ENCODE results near the gene KITLG. TPM values are rescaled to one million over a fixed set of nuclear protein-coding genes. Genes with fewer than 3 reads are reported as not detected.

KITLG gene
- polyA plus RNA-seq, 2 of the 4 experiments (the other 2 are of a cell fraction) = 8.0 to 10.1 TPM

- TF ChIP-seq BCL3 (IDR thresholded peaks at IDR 0.05) = no peak
- no peak for TF ChIP-seq ZC3H11A (IDR thresholded peaks at IDR 0.05)
- no peak for TF ChIP-seq FOXS1 (CRISPR knock-in tag; IDR thresholded peaks at IDR 0.05)
These were observed 6.7 kb downstream of the KITLG start (continued) for GRCh38 chr12:88573583-88573982.

- H3K4me2 ChIP-seq = peak overlapping the region; percentile 9; the same call in 1 of the 3 replicates
- CTCF ChIA-PET = interaction anchor here (1.6 kb wide), 1 partner anchor 7 kb away, joined by 4 read pairs; the partner anchor contains the start of gene KITLG
- peak overlapping the region in 1 of 2 experiments; percentile 6; a peak in 2 of 6 replicates for H3K27ac ChIP-seq
- FAIRE-seq (no peak), ATAC-seq (peak in 1 of 2 experiments; percentile 33; a peak in 3 of 6 replicates), DNase-seq (ENCODE audit: low read depth in 1 of 2, low spot score in 1 of 2) (no peak)
- H3K9me3 ChIP-seq = no peaks in the 10 kb centered on the region
- POLR2A ChIA-PET = no interaction called here
- 47% methylated on average over 4 of the region's 4 CpGs for WGBS (ENCODE audit: missing lambda C conversion rate)
- TF ChIP-seq MAFK (IDR thresholded peaks at IDR 0.05; ENCODE audit: partially characterized antibody) (no peak), HES2 (IDR thresholded peaks at IDR 0.05) (no peak), CEBPB (IDR thresholded peaks at IDR 0.05) (peak in 1 of 2 experiments; percentile 41; a peak in 1 of 4 replicates)
- peaks cover 65% of the 10 kb centered on the region for H3K4me1 ChIP-seq
- H3K4me3 ChIP-seq = no peak overlapping the region
These were observed 7.3 kb downstream of the KITLG start for GRCh38 chr12:88572781-88573549.

- no peak for FAIRE-seq
- 90% methylated on average over 1 of the region's 1 CpG for WGBS (ENCODE audit: missing lambda C conversion rate)
- TF ChIP-seq RFX5 (IDR thresholded peaks at IDR 0.05) = no peak
- no peak for TF ChIP-seq HES2 (IDR thresholded peaks at IDR 0.05)
- no peak for TF ChIP-seq SREBF2 (IDR thresholded peaks at IDR 0.05)
- no peak for TF ChIP-seq MAX (IDR thresholded peaks at IDR 0.05)
- no peak for TF ChIP-seq EP300 (IDR thresholded peaks at IDR 0.05)
- TF ChIP-seq POLR2A (IDR thresholded peaks at IDR 0.05; ENCODE audit: low read length) = no peak
- TF ChIP-seq FOSB (CRISPR knock-in tag; IDR thresholded peaks at IDR 0.05) = no peak
- no peak for TF ChIP-seq HDAC2 (IDR thresholded peaks at IDR 0.05)
- TF ChIP-seq MAFK (IDR thresholded peaks at IDR 0.05; ENCODE audit: partially characterized antibody) = no peak
- TF ChIP-seq ZSCAN20 (CRISPR knock-in tag; IDR thresholded peaks at IDR 0.05) = no peak
- TF ChIP-seq MYC (IDR thresholded peaks at IDR 0.05; ENCODE audit: borderline replicate concordance, low read length) = no peak
- no peak for TF ChIP-seq ELK1 (IDR thresholded peaks at IDR 0.05; ENCODE audit: low read depth, low read length)
- Histone ChIP-seq H3K9me3 (no peaks in the 10 kb centered on the region), H3K4me2 (0 out of 3 replicates have a peak overlapping the region, but pooled peaks have one; percentile 11), H3K4me1 (peaks cover 51% of the 10 kb centered on the region), H3K4me3 (no peak overlapping the region), H3K27ac (no peak overlapping the region)
- ChIA-PET POLR2A (no interaction called here), CTCF (interaction anchor here (1.6 kb wide), 1 partner anchor 9 kb away, joined by 4 read pairs; the partner anchor contains the start of gene KITLG)
- DNase-seq (ENCODE audit: low read depth in 1 of 2, low spot score in 1 of 2) = no peak
- ATAC-seq = no peak
These were observed 8.7 kb downstream of the KITLG start for GRCh38 chr12:88571543-88571942.

- 66% methylated on average over 1 of the region's 1 CpG for WGBS (ENCODE audit: missing lambda C conversion rate)
- TF ChIP-seq CTCF (IDR thresholded peaks at IDR 0.05) = no peak
- TF ChIP-seq GATA3 (IDR thresholded peaks at IDR 0.05; ENCODE audit: borderline replicate concordance) = no peak
- TF ChIP-seq HDAC2 (IDR thresholded peaks at IDR 0.05) = no peak
- no peak for TF ChIP-seq POLR2AphosphoS2 (conservative IDR thresholded peaks at IDR 0.05; ENCODE audit: low read length)
- no peak for TF ChIP-seq PHF8 (IDR thresholded peaks at IDR 0.05; ENCODE audit: borderline replicate concordance, low read depth)
- TF ChIP-seq ZFP36 (IDR thresholded peaks at IDR 0.05; ENCODE audit: borderline replicate concordance, partially characterized antibody) = no peak
- TF ChIP-seq FOSL2 (IDR thresholded peaks at IDR 0.05) = no peak
- TF ChIP-seq FOSL2 (CRISPR knock-in tag; IDR thresholded peaks at IDR 0.05) = no peak
- TF ChIP-seq EHMT2 (IDR thresholded peaks at IDR 0.05; ENCODE audit: low read depth) = no peak
- no peak for TF ChIP-seq HOXB5 (CRISPR knock-in tag; IDR thresholded peaks at IDR 0.05)
- no peak for TF ChIP-seq E2F6 (IDR thresholded peaks at IDR 0.05; ENCODE audit: borderline replicate concordance, low read depth)
- TF ChIP-seq CHD2 (IDR thresholded peaks at IDR 0.05; ENCODE audit: low read length, partially characterized antibody) = no peak
These were observed 10.2 kb downstream of the KITLG start for GRCh38 chr12:88570103-88570502.

More at GRCh38 chr12:88570103-88570502, 10.2 kb downstream of the KITLG start:
- Histone ChIP-seq H3K4me2 (0 out of 3 replicates have a peak overlapping the region, but pooled peaks have one; percentile 10), H3K9me3 (no peaks in the 10 kb centered on the region), H3K27ac (no peak overlapping the region), H3K4me3 (no peak overlapping the region), H3K4me1 (peaks cover 50% of the 10 kb centered on the region)
- FAIRE-seq (peak; percentile 23), ATAC-seq (no peak; a peak in 1 of 6 replicates), DNase-seq (ENCODE audit: low read depth in 1 of 2, low spot score in 1 of 2) (no peak)
- CTCF ChIA-PET = interaction anchor here (1.2 kb wide), 1 partner anchor 9 kb away, joined by 4 read pairs; no protein-coding TSS in a partner anchor
- POLR2A ChIA-PET = no interaction called here
